ENCODE measurements around the gene FGF21.
"Not testable (repeated sequence)": the region's sequence is repeated elsewhere in the genome, so short reads cannot be mapped to it uniquely, and the experiment has no call there.

GRCh38 chr19:48765816-48766215 is 10.5 kb downstream of the FGF21 start:
- TF ChIP-seq, protein P1, sequence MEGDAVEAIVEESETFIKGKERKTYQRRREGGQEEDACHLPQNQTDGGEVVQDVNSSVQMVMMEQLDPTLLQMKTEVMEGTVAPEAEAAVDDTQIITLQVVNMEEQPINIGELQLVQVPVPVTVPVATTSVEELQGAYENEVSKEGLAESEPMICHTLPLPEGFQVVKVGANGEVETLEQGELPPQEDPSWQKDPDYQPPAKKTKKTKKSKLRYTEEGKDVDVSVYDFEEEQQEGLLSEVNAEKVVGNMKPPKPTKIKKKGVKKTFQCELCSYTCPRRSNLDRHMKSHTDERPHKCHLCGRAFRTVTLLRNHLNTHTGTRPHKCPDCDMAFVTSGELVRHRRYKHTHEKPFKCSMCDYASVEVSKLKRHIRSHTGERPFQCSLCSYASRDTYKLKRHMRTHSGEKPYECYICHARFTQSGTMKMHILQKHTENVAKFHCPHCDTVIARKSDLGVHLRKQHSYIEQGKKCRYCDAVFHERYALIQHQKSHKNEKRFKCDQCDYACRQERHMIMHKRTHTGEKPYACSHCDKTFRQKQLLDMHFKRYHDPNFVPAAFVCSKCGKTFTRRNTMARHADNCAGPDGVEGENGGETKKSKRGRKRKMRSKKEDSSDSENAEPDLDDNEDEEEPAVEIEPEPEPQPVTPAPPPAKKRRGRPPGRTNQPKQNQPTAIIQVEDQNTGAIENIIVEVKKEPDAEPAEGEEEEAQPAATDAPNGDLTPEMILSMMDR (IDR thresholded peaks at IDR 0.05), result not testable (repeated sequence)
- TF ChIP-seq POLR2A (IDR thresholded peaks at IDR 0.05), result not testable (repeated sequence)
